C4-2B (cell line): ENCODE data around the gene COL4A2.

ENCODE experiments used
- CTCF ChIP-seq: fragments of 450-650 bp; conservative IDR thresholded peaks from 2 replicates; pipeline ENCODE4 v1.5.1; 2017; ENCODE audit warnings: mild to moderate bottlenecking
- ZFX ChIP-seq: fragments of 450-650 bp; IDR thresholded peaks from 2 replicates; pipeline ENCODE4 v1.6.1; 2017

GRCh38 chr13:110265341-110265681, 41.8 kb upstream of the COL4A2 start:
- TF ChIP-seq CTCF (no peak), ZFX (no peak)
